Large intestine (tissue), 3 donors: ENCODE results near the gene P2RX3. TPM values are rescaled to one million over a fixed set of nuclear protein-coding genes. Genes with fewer than 3 reads are reported as not detected.

Experiments used
- DNase-seq, 2 donors: peaks; one replicate each; pipeline versions ENCODE4 v3.0.0 to v3.0.0-alpha.2; 2013
- H3K27ac ChIP-seq: one replicate; pipeline ENCODE4 v1.5.1; 2013; ENCODE audit warnings: low read length
- H3K27me3 ChIP-seq: 2 replicates; pipeline ENCODE4 v1.6.1; 2013; ENCODE audit warnings: low read length; ENCODE audit not compliant: control insufficient read depth, insufficient read depth
- H3K36me3 ChIP-seq: 2 replicates; pipeline ENCODE4 v1.6.1; 2013; ENCODE audit warnings: low read length; ENCODE audit not compliant: control insufficient read depth, insufficient read depth
- H3K4me1 ChIP-seq: one replicate; pipeline ENCODE4 v1.6.1; 2013; ENCODE audit warnings: low read length; ENCODE audit not compliant: control insufficient read depth, insufficient read depth
- H3K4me3 ChIP-seq: one replicate; pipeline ENCODE4 v1.5.1; 2013; ENCODE audit warnings: low read length
- H3K9me3 ChIP-seq: one replicate; pipeline ENCODE4 v1.6.1; 2013; ENCODE audit warnings: mild to moderate bottlenecking, low read depth, low read length, moderate library complexity; ENCODE audit not compliant: control insufficient read depth
- WGBS: methylation state at CpG from one replicate; pipeline ENCODE4 v1.1.5; 2013; ENCODE audit warnings: low lambda C conversion rate; ENCODE audit not compliant: insufficient coverage; 5-methylcytosine and 5-hydroxymethylcytosine counted together
- polyA plus RNA-seq: library from polyadenylated mRNA; unstranded; fragments of 120-200 nt; gene quantifications from one replicate; pipeline ENCODE4 v1.2.1, GENCODE V29; 2013

P2RX3 gene
- polyA plus RNA-seq, 1 donor, result 2.1 TPM

DNA sequence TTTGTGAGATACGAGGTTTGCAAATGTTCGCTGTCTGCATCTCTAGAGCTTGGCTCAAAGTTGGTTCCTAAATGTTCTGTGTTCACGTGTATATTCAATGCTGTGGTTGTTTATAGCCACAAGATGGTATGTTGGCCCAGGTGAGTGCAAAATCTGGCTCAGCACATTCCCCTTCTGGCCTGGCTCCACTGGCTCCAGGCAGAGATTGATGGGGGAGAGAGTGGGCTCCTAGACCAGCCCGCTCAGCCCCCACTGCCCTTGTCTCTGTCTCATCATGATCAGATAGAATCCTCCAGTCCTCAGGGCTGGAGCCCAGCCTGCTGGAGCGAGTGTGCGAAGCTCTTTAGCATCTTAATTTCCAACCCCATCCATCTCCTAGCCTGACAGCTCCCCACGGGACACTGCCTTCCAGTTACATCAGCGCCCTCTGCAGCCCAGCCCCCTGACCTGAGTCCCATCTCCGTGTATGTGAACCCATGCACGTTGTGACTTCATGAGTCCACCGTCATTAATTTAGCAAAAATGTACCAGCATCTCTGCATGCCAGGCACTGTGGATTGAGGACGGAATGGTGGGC, 2.0 kb downstream of the P2RX3 start:
- H3K9me3 ChIP-seq, result no peaks in the 10 kb centered on the region
- no peaks in the 10 kb centered on the region for H3K27me3 ChIP-seq
- DNase-seq, result peak in 1 of 2 donors; percentile 34
- H3K4me1 ChIP-seq, result no peaks in the 10 kb centered on the region
- no peaks in the 10 kb centered on the region for H3K36me3 ChIP-seq
- no peak overlapping the region for H3K4me3 ChIP-seq
- no CpG with 5 or more reads among the region's 12 CpGs for WGBS
- no peak overlapping the region for H3K27ac ChIP-seq

DNA sequence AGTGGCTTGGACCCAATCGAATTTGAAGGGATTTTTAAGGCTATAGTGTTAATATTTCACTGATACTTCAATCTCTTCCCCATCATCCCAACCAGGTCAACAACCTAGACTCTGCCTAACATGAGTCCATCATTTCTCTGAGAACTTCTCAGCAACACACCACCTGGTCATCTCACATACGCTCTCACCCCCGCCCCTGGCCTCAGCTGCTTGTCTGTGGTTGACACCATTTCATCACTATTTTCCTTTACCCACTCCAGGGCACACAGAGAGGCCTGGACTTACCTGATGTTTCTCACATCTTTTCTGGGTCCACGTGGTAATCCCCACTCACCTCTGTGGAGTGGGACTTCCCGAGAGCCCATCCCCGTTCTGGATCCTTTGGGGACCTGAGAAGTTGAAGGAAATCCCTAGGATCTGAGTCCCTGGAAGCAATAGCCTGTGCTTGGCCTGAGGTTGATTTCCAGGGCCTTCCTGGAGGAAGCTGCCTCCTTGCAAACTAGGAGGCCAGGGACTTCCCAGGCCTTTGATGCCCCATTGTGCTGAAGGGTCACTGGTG, 3.2 kb downstream of the P2RX3 start:
- Histone ChIP-seq H3K36me3 (no peaks in the 10 kb centered on the region), H3K4me3 (no peak overlapping the region), H3K27ac (no peak overlapping the region), H3K27me3 (no peaks in the 10 kb centered on the region), H3K4me1 (peaks cover 3% of the 10 kb centered on the region), H3K9me3 (no peaks in the 10 kb centered on the region)
- WGBS, result no CpG with 5 or more reads among the region's 6 CpGs
- no peak for DNase-seq

DNA sequence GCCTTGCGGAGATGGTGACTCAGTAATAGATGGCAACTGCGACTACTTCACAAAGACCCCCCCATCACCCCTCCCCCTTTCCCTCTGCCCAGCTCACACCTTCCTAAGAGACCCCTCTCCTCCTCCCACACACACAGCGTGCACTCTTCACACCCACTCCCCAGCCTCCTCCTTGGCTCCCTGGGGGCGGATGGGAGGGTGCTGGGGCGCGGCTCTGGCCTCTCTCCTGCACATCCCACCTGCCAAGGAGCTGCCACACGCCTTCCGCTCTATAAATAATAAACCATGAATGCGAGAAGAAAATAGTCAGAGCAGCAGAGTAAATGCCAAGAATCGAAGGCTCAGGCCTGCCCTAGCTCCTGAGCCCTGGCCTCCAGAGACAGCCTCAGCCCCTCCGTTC, 4.5 kb downstream of the P2RX3 start:
- H3K4me1 ChIP-seq, result peaks cover 3% of the 10 kb centered on the region
- H3K27ac ChIP-seq, result no peak overlapping the region
- H3K36me3 ChIP-seq, result no peaks in the 10 kb centered on the region
- no CpG with 5 or more reads among the region's 11 CpGs for WGBS
- DNase-seq, result no peak
- no peaks in the 10 kb centered on the region for H3K27me3 ChIP-seq
- H3K4me3 ChIP-seq, result no peak overlapping the region
- H3K9me3 ChIP-seq, result no peaks in the 10 kb centered on the region

DNA sequence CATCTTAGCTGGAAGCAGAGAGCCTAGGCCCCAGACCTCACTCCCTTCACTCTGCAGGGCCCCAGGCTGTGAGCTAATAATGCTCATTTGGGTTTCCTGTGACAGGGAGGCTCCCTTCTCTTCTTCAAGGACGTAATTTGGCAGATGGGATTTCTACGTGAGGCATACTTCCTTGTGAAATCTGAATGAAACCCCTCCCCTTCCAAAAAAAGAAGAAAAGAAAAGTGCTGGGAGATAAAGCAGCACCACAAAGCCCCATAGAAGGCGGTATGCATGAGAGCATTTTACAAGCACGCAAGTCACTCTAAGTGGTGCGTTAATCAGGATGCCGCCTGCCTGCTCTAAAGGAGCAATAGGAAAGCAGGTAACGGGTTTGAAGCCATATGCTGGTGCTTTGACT, 5.7 kb downstream of the P2RX3 start:
- H3K36me3 ChIP-seq, result no peaks in the 10 kb centered on the region
- H3K27me3 ChIP-seq, result no peaks in the 10 kb centered on the region
- H3K27ac ChIP-seq, result no peak overlapping the region
- H3K4me1 ChIP-seq, result peaks cover 3% of the 10 kb centered on the region
- no peak overlapping the region for H3K4me3 ChIP-seq
- WGBS, result 80% methylated on average over 1 of the region's 7 CpGs
- no peaks in the 10 kb centered on the region for H3K9me3 ChIP-seq
- DNase-seq, result no peak

DNA sequence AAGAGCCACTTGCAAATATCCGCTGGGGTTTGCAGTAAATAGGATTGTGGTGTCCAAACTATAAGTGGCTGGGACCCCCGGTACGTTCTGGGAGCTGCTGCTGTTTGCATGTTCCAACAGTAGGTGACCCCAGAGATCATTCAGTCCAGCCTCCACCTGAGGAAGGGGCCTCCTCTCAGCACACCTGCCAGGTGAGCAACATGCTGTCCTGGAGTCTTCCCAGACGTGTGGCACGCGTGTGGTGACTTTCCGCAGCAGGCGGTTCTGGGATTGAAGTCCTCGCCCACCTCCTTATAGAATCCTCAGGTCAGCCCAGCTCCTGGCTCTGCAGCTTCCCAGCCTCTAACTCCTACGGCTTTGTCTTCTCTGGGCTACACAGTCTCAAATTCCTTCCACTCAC, 6.7 kb downstream of the P2RX3 start:
- H3K4me1 ChIP-seq, result peaks cover 3% of the 10 kb centered on the region
- H3K27me3 ChIP-seq, result no peaks in the 10 kb centered on the region
- no peak overlapping the region for H3K27ac ChIP-seq
- no peak overlapping the region for H3K4me3 ChIP-seq
- no peak for DNase-seq
- H3K9me3 ChIP-seq, result no peaks in the 10 kb centered on the region
- 100% methylated on average over 6 of the region's 10 CpGs for WGBS
- no peaks in the 10 kb centered on the region for H3K36me3 ChIP-seq

DNA sequence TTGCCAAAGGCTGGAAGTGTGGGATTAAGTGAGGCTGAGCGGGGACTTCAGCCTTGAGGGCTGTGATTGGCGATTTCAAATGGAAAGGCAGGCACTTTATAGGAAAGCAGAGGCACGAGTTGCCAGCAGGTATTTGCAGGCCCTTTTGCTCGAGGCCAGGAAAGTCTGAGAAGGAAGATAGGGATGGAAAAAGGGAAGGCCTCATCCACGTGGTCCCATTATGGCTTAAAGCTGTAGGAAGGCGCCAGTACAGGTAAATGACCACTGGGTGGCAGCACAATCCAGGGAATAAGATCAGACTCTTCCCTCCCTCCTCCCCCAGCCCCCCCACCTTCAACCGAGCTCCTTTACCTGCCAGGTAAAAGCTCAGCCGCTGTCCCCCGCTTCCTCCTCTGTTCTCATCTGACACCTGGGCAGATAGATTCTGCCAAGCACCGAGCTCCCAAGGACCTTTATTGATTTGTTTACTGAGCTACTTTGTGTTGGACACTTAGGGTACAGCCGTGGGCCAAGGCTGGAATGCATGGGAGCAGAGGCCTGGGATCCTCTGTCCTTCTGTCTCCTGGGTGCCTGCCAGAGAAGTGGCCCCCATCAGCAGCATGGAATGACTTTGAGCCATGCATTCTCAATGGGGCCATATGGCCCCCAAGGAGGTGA, 7.5 kb downstream of the P2RX3 start:
- H3K4me1 ChIP-seq, result peaks cover 3% of the 10 kb centered on the region
- peak; percentile 79 to 80 for DNase-seq
- no CpG with 5 or more reads among the region's 11 CpGs for WGBS
- no peaks in the 10 kb centered on the region for H3K27me3 ChIP-seq
- no peaks in the 10 kb centered on the region for H3K36me3 ChIP-seq
- no peaks in the 10 kb centered on the region for H3K9me3 ChIP-seq
- no peak overlapping the region for H3K4me3 ChIP-seq
- no peak overlapping the region for H3K27ac ChIP-seq

DNA sequence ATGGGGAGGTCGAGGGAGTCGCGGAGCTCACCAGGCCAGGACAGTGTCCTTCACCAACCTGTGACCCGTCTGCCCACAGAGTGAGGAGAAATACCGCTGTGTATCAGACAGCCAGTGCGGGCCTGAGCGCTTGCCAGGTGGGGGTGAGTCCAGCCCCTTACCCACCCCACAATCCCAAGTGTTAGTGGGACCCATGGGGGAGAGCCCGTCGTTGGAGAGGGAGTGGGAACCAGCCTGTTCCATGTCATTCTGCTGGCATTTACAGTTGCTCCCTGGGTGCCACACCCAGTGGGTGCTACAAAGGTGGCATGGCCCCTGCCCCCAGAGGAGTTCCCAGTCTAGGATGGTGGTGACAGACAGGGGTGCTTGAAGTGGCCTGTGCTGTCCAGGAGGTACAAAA, 9.2 kb downstream of the P2RX3 start:
- Histone ChIP-seq H3K4me1 (peaks cover 3% of the 10 kb centered on the region), H3K4me3 (no peak overlapping the region), H3K27ac (no peak overlapping the region), H3K36me3 (no peaks in the 10 kb centered on the region), H3K9me3 (no peaks in the 10 kb centered on the region), H3K27me3 (no peaks in the 10 kb centered on the region)
- no CpG with 5 or more reads among the region's 9 CpGs for WGBS
- DNase-seq, result no peak

DNA sequence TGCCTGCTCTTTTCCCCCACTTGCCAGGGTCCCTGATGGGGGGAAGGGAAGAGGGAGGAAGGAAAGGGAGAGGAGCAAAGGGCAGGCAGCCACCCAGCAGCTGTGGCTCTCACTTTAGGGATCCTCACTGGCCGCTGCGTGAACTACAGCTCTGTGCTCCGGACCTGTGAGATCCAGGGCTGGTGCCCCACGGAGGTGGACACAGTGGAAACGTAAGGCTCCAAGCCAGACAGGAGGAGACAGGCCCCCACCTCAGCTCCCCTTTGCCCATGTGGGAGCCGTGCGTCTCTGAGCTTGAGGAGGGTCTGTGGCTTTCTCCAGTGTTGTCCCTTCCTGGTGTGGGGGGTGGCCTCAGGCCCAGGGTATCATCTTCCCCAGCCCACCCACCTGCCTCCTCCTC, 9.9 kb downstream of the P2RX3 start:
- Histone ChIP-seq H3K4me3 (no peak overlapping the region), H3K4me1 (peaks cover 3% of the 10 kb centered on the region), H3K9me3 (no peaks in the 10 kb centered on the region), H3K27me3 (no peaks in the 10 kb centered on the region), H3K27ac (no peak overlapping the region), H3K36me3 (no peaks in the 10 kb centered on the region)
- no CpG with 5 or more reads among the region's 7 CpGs for WGBS
- no peak for DNase-seq

DNA sequence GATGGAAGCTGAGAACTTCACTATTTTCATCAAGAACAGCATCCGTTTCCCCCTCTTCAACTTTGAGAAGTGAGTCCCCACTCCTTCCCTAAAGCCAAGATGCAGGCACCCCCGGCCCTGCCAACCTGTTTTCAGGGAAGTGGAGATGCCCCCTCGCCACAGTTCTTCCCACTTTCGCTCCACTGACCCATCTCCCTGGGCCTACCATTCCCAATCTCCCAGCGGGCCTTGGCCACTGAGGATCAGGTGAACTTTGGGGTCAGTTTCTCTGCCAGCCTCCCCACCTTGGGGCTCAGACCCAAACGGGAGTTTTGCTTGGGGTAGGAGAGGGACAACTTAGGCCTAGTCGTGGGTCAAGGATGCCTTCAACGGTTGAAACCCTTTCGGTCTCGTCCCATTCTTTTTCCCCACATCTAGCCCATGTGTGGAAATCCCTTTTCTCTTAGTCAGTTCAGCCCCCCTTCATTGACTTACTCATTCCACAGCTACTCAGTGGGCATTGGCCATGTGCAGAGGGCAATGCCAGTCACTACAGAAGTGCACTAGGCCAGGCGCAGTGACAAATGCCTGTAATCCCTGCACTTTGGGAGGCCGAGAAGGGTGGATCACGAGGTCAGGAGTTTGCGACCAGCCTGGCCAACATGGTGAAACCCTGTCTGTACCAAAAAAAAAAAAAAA, 10.6 kb downstream of the P2RX3 start:
- Histone ChIP-seq H3K36me3 (no peaks in the 10 kb centered on the region), H3K27ac (no peak overlapping the region), H3K27me3 (no peaks in the 10 kb centered on the region), H3K4me3 (no peak overlapping the region), H3K4me1 (peaks cover 3% of the 10 kb centered on the region), H3K9me3 (no peaks in the 10 kb centered on the region)
- 93% methylated on average over 5 of the region's 14 CpGs for WGBS
- DNase-seq, result no peak

DNA sequence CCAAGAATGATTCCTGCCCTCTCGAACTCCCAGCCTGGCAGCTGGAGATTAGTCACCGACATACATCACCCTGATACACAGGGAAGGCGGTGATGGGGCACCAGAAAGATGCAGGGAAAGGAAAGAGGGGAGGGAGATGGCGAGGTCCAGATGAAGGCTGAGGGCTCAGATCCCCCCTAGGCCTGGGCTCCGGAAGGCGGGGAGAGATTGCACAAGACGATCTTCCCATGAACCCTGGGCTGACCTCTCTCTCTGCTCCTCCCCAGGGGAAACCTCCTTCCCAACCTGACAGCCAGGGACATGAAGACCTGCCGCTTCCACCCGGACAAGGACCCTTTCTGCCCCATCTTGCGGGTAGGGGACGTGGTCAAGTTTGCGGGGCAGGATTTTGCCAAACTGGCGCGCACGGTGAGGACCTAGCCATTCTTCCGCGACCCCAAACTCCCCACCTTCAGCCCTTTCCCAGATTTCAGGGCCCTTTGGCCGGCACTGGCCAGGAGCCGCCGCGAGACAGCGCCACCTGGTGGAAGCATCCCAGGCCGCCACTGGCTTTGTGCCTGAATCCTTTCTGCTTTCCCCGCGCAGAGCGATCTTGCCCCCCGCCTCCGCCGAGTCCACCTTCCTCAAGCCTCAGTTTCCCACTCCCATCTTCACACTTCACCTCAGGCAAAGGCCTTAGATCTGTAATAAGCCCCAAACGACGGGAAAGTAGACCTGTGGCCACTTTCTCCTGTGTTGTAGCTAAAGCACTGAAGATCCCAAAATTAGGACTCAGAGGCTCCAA, 11.5 kb downstream of the P2RX3 start:
- peak in 1 of 2 donors; percentile 42 for DNase-seq
- no peak overlapping the region for H3K4me3 ChIP-seq
- no peaks in the 10 kb centered on the region for H3K9me3 ChIP-seq
- no peak overlapping the region for H3K27ac ChIP-seq
- H3K36me3 ChIP-seq, result no peaks in the 10 kb centered on the region
- WGBS, result no CpG with 5 or more reads among the region's 31 CpGs
- H3K27me3 ChIP-seq, result no peaks in the 10 kb centered on the region
- H3K4me1 ChIP-seq, result peaks cover 3% of the 10 kb centered on the region
